Measurements from ENCODE around the gene MOB3A. TPM values are rescaled to one million over a fixed set of nuclear protein-coding genes. Genes with fewer than 3 reads are reported as not detected.

MOB3A gene
- polyA plus RNA-seq, 1 donor = 20.8 TPM

- Histone ChIP-seq H3K27me3 (ENCODE audit: control insufficient read depth, insufficient read depth, low read length) (no peaks in the 10 kb centered on the region), H3K4me1 (ENCODE audit: control insufficient read depth, insufficient read depth, low read length) (no peaks in the 10 kb centered on the region), H3K4me3 (ENCODE audit: low read length) (no peak overlapping the region), H3K36me3 (ENCODE audit: control insufficient read depth, insufficient read depth, low read length) (peaks cover 71% of the 10 kb centered on the region), H3K9me3 (ENCODE audit: control insufficient read depth, low read depth, low read length) (peaks cover 13% of the 10 kb centered on the region), H3K27ac (ENCODE audit: low read length) (no peak overlapping the region)
- WGBS (ENCODE audit: insufficient coverage, low lambda C conversion rate) = no CpG with 5 or more reads among the region's 23 CpGs
- no peak for DNase-seq
Measured at GRCh38 chr19:2079865-2080301, 16.2 kb downstream of the MOB3A start.

GRCh38 chr19:2079076-2079864, 16.9 kb downstream of the MOB3A start:
- H3K27ac ChIP-seq (ENCODE audit: low read length) = no peak overlapping the region
- no peak overlapping the region for H3K4me3 ChIP-seq (ENCODE audit: low read length)
- H3K4me1 ChIP-seq (ENCODE audit: control insufficient read depth, insufficient read depth, low read length) = no peaks in the 10 kb centered on the region
- peaks cover 70% of the 10 kb centered on the region for H3K36me3 ChIP-seq (ENCODE audit: control insufficient read depth, insufficient read depth, low read length)
- DNase-seq = no peak
- peaks cover 13% of the 10 kb centered on the region for H3K9me3 ChIP-seq (ENCODE audit: control insufficient read depth, low read depth, low read length)
- 100% methylated on average over 2 of the region's 32 CpGs for WGBS (ENCODE audit: insufficient coverage, low lambda C conversion rate)
- no peaks in the 10 kb centered on the region for H3K27me3 ChIP-seq (ENCODE audit: control insufficient read depth, insufficient read depth, low read length)

- H3K27ac ChIP-seq (ENCODE audit: low read length) = no peak overlapping the region
- no peaks in the 10 kb centered on the region for H3K27me3 ChIP-seq (ENCODE audit: control insufficient read depth, insufficient read depth, low read length)
- H3K4me3 ChIP-seq (ENCODE audit: low read length) = no peak overlapping the region
- peaks cover 69% of the 10 kb centered on the region for H3K36me3 ChIP-seq (ENCODE audit: control insufficient read depth, insufficient read depth, low read length)
- DNase-seq = no peak
- peaks cover 13% of the 10 kb centered on the region for H3K9me3 ChIP-seq (ENCODE audit: control insufficient read depth, low read depth, low read length)
- H3K4me1 ChIP-seq (ENCODE audit: control insufficient read depth, insufficient read depth, low read length) = no peaks in the 10 kb centered on the region
- WGBS (ENCODE audit: insufficient coverage, low lambda C conversion rate) = no CpG with 5 or more reads among the region's 44 CpGs
Measured at GRCh38 chr19:2077833-2078619, 18.1 kb downstream of the MOB3A start.

GRCh38 chr19:2077398-2077797, 18.7 kb downstream of the MOB3A start:
- Histone ChIP-seq H3K27ac (ENCODE audit: low read length) (no peak overlapping the region), H3K4me1 (ENCODE audit: control insufficient read depth, insufficient read depth, low read length) (no peaks in the 10 kb centered on the region), H3K27me3 (ENCODE audit: control insufficient read depth, insufficient read depth, low read length) (no peaks in the 10 kb centered on the region), H3K9me3 (ENCODE audit: control insufficient read depth, low read depth, low read length) (peaks cover 13% of the 10 kb centered on the region), H3K36me3 (ENCODE audit: control insufficient read depth, insufficient read depth, low read length) (peaks cover 71% of the 10 kb centered on the region), H3K4me3 (ENCODE audit: low read length) (no peak overlapping the region)
- no peak for DNase-seq
- no CpG with 5 or more reads among the region's 7 CpGs for WGBS (ENCODE audit: insufficient coverage, low lambda C conversion rate)

GRCh38 chr19:2076526-2076944, 19.6 kb downstream of the MOB3A start:
- H3K4me1 ChIP-seq (ENCODE audit: control insufficient read depth, insufficient read depth, low read length) = no peaks in the 10 kb centered on the region
- WGBS (ENCODE audit: insufficient coverage, low lambda C conversion rate) = no CpG with 5 or more reads among the region's 32 CpGs
- DNase-seq = no peak
- H3K27me3 ChIP-seq (ENCODE audit: control insufficient read depth, insufficient read depth, low read length) = no peaks in the 10 kb centered on the region
- no peak overlapping the region for H3K27ac ChIP-seq (ENCODE audit: low read length)
- no peak overlapping the region for H3K4me3 ChIP-seq (ENCODE audit: low read length)
- peaks cover 13% of the 10 kb centered on the region for H3K9me3 ChIP-seq (ENCODE audit: control insufficient read depth, low read depth, low read length)
- peaks cover 69% of the 10 kb centered on the region for H3K36me3 ChIP-seq (ENCODE audit: control insufficient read depth, insufficient read depth, low read length)

GRCh38 chr19:2072757-2073551, 23.2 kb downstream of the MOB3A start:
- peaks cover 51% of the 10 kb centered on the region for H3K36me3 ChIP-seq (ENCODE audit: control insufficient read depth, insufficient read depth, low read length)
- peaks cover 7% of the 10 kb centered on the region for H3K4me1 ChIP-seq (ENCODE audit: control insufficient read depth, insufficient read depth, low read length)
- no peak for DNase-seq
- H3K9me3 ChIP-seq (ENCODE audit: control insufficient read depth, low read depth, low read length) = peaks cover 7% of the 10 kb centered on the region
- H3K27me3 ChIP-seq (ENCODE audit: control insufficient read depth, insufficient read depth, low read length) = no peaks in the 10 kb centered on the region
- H3K27ac ChIP-seq (ENCODE audit: low read length) = no peak overlapping the region
- WGBS (ENCODE audit: insufficient coverage, low lambda C conversion rate) = 100% methylated on average over 1 of the region's 32 CpGs
- no peak overlapping the region for H3K4me3 ChIP-seq (ENCODE audit: low read length)

GRCh38 chr19:2070986-2071673, 25.0 kb downstream of the MOB3A start:
- H3K9me3 ChIP-seq (ENCODE audit: control insufficient read depth, low read depth, low read length) = no peaks in the 10 kb centered on the region
- H3K4me3 ChIP-seq (ENCODE audit: low read length) = no peak overlapping the region
- no CpG with 5 or more reads among the region's 19 CpGs for WGBS (ENCODE audit: insufficient coverage, low lambda C conversion rate)
- H3K36me3 ChIP-seq (ENCODE audit: control insufficient read depth, insufficient read depth, low read length) = peaks cover 34% of the 10 kb centered on the region
- DNase-seq = no peak
- peaks cover 18% of the 10 kb centered on the region for H3K4me1 ChIP-seq (ENCODE audit: control insufficient read depth, insufficient read depth, low read length)
- no peaks in the 10 kb centered on the region for H3K27me3 ChIP-seq (ENCODE audit: control insufficient read depth, insufficient read depth, low read length)
- H3K27ac ChIP-seq (ENCODE audit: low read length) = no peak overlapping the region

- 100% methylated on average over 3 of the region's 10 CpGs for WGBS (ENCODE audit: insufficient coverage, low lambda C conversion rate)
- Histone ChIP-seq H3K36me3 (ENCODE audit: control insufficient read depth, insufficient read depth, low read length) (peaks cover 32% of the 10 kb centered on the region), H3K9me3 (ENCODE audit: control insufficient read depth, low read depth, low read length) (no peaks in the 10 kb centered on the region), H3K27me3 (ENCODE audit: control insufficient read depth, insufficient read depth, low read length) (no peaks in the 10 kb centered on the region), H3K27ac (ENCODE audit: low read length) (no peak overlapping the region), H3K4me1 (ENCODE audit: control insufficient read depth, insufficient read depth, low read length) (peaks cover 18% of the 10 kb centered on the region), H3K4me3 (ENCODE audit: low read length) (no peak overlapping the region)
- no peak for DNase-seq
Measured at GRCh38 chr19:2070436-2070827, 25.7 kb downstream of the MOB3A start.

- no peaks in the 10 kb centered on the region for H3K36me3 ChIP-seq (ENCODE audit: control insufficient read depth, insufficient read depth, low read length)
- no peak overlapping the region for H3K4me3 ChIP-seq (ENCODE audit: low read length)
- no CpG with 5 or more reads among the region's 38 CpGs for WGBS (ENCODE audit: insufficient coverage, low lambda C conversion rate)
- peak overlapping the region; percentile 25 for H3K27ac ChIP-seq (ENCODE audit: low read length)
- no peaks in the 10 kb centered on the region for H3K27me3 ChIP-seq (ENCODE audit: control insufficient read depth, insufficient read depth, low read length)
- DNase-seq = no peak
- peaks cover 41% of the 10 kb centered on the region for H3K4me1 ChIP-seq (ENCODE audit: control insufficient read depth, insufficient read depth, low read length)
- peaks cover 6% of the 10 kb centered on the region for H3K9me3 ChIP-seq (ENCODE audit: control insufficient read depth, low read depth, low read length)
Measured at GRCh38 chr19:2064788-2065524, 31.2 kb downstream of the MOB3A start.
